WTC11 (cell line): ENCODE measurements around the gene PRR5. TPM values are rescaled to one million over a fixed set of nuclear protein-coding genes. Genes with fewer than 3 reads are reported as not detected.

Experiments used
- ATAC-seq: fragments of 200-7000 bp; cut with Tn5 transposase; 2 replicates; pipeline ENCODE4 v1.10.0; 2021; ENCODE audit warnings: mild to moderate bottlenecking, moderate library complexity
- CTCF ChIA-PET: fragments of 300-600 bp; sonication (Branson Sonifier 250); formaldehyde crosslinking; loops from one replicate; lab custom pipeline; 2021; ENCODE audit warnings: antibody characterized with exemption; lab: Charles Lee
- POLR2A ChIA-PET: fragments of 350-600 bp; sonication (Branson Sonifier 250); formaldehyde crosslinking; loops from one replicate; lab custom pipeline; 2021; ENCODE audit warnings: antibody characterized with exemption; lab: Charles Lee
- DNase-seq: peaks from one replicate; pipeline ENCODE4 v3.0.0; 2021; ENCODE audit warnings: low spot score
- H3K27ac Mint-ChIP-seq: 2 replicates; pipeline ENCODE4 v1.8.0; 2021; ENCODE audit warnings: mixed read lengths
- H3K27me3 Mint-ChIP-seq: 2 replicates; pipeline ENCODE4 v1.8.0; 2021; ENCODE audit warnings: low read depth, mild to moderate bottlenecking, moderate library complexity, mixed read lengths
- H3K36me3 Mint-ChIP-seq: 2 replicates; pipeline ENCODE4 v1.8.0; 2021; ENCODE audit warnings: mixed read lengths
- H3K4me1 Mint-ChIP-seq: 2 replicates; pipeline ENCODE4 v1.8.0; 2022; ENCODE audit warnings: mixed read lengths
- H3K4me3 Mint-ChIP-seq: 2 replicates; pipeline ENCODE4 v1.8.0; 2021; ENCODE audit warnings: mild to moderate bottlenecking, moderate library complexity, mixed read lengths
- H3K9me3 Mint-ChIP-seq: 2 replicates; pipeline ENCODE4 v1.8.0; 2021; ENCODE audit warnings: mixed read lengths
- ATF1 ChIP-seq: sonication (generic); formaldehyde crosslinking; IDR thresholded peaks from 2 replicates; pipeline ENCODE4 v1.8.1; 2023; ENCODE audit warnings: mild to moderate bottlenecking, moderate library complexity, missing genetic modification reagents
- IRF2 ChIP-seq: sonication (generic); formaldehyde crosslinking; IDR thresholded peaks from 2 replicates; pipeline ENCODE4 v1.8.0; 2022; ENCODE audit warnings: low read depth, missing genetic modification reagents, borderline replicate concordance
- JUN ChIP-seq: sonication (generic); formaldehyde crosslinking; IDR thresholded peaks from 2 replicates; pipeline ENCODE4 v1.8.0; 2023; ENCODE audit warnings: mild to moderate bottlenecking, missing genetic modification reagents
- KAT7 ChIP-seq: sonication (generic); formaldehyde crosslinking; IDR thresholded peaks from 2 replicates; pipeline ENCODE4 v1.8.1; 2023; ENCODE audit warnings: missing genetic modification reagents, mild to moderate bottlenecking, borderline replicate concordance
- NR1H2 ChIP-seq: sonication (generic); formaldehyde crosslinking; IDR thresholded peaks from 2 replicates; pipeline ENCODE4 v1.9.0; 2021; ENCODE audit warnings: mild to moderate bottlenecking, moderate library complexity, missing genetic modification reagents
- TEAD1 ChIP-seq: sonication (generic); formaldehyde crosslinking; IDR thresholded peaks from 2 replicates; pipeline ENCODE4 v1.8.0; 2022; ENCODE audit warnings: mild to moderate bottlenecking, missing genetic modification reagents
- ZNF232 ChIP-seq: sonication (generic); formaldehyde crosslinking; IDR thresholded peaks from 2 replicates; pipeline ENCODE4 v1.8.0; 2022; ENCODE audit warnings: mild to moderate bottlenecking, missing genetic modification reagents
- total RNA-seq: library from RNA; stranded (reverse); gene quantifications from 3 replicates; pipeline ENCODE4 v1.2.3, GENCODE V29; 2021
- TF ChIP-seq, protein P1 (sequence below): sonication (generic); formaldehyde crosslinking; IDR thresholded peaks from 2 replicates; pipeline ENCODE4 v1.8.0; 2022; ENCODE audit warnings: missing genetic modification reagents
- TF ChIP-seq, protein P2 (sequence below): sonication (generic); formaldehyde crosslinking; IDR thresholded peaks from 2 replicates; pipeline ENCODE4 v1.8.1; 2023; ENCODE audit warnings: mild to moderate bottlenecking, missing genetic modification reagents, moderate library complexity
- TF ChIP-seq, protein P3 (sequence below): sonication (generic); formaldehyde crosslinking; IDR thresholded peaks from 2 replicates; pipeline ENCODE4 v1.8.0; 2023; ENCODE audit warnings: missing genetic modification reagents, mild to moderate bottlenecking, borderline replicate concordance
- TF ChIP-seq, protein P4 (sequence below): sonication (generic); formaldehyde crosslinking; IDR thresholded peaks from 2 replicates; pipeline ENCODE4 v1.8.0; 2022; ENCODE audit warnings: mild to moderate bottlenecking, missing genetic modification reagents
- TF ChIP-seq, protein P5 (sequence below): sonication (generic); formaldehyde crosslinking; conservative IDR thresholded peaks from 2 replicates; pipeline ENCODE4 v1.8.1; 2022; ENCODE audit warnings: mild to moderate bottlenecking, missing genetic modification reagents
- TF ChIP-seq, protein P6 (sequence below): fragments of 250-450 bp; sonication (Bioruptor Pico); IDR thresholded peaks from 2 replicates; pipeline ENCODE4 v1.8.0; 2021; ENCODE audit warnings: mild to moderate bottlenecking
- TF ChIP-seq, protein P7 (sequence below): sonication (generic); formaldehyde crosslinking; conservative IDR thresholded peaks from 2 replicates; pipeline ENCODE4 v1.8.1; 2023; ENCODE audit warnings: mild to moderate bottlenecking, low read depth, missing genetic modification reagents, moderate library complexity
- TF ChIP-seq, protein P8 (sequence below): fragments of 200-600 bp; IDR thresholded peaks from 2 replicates; pipeline ENCODE4 v1.8.0; 2022; ENCODE audit warnings: antibody characterized with exemption
- TF ChIP-seq, protein P9 (sequence below): sonication (generic); formaldehyde crosslinking; IDR thresholded peaks from 2 replicates; pipeline ENCODE4 v1.8.0; 2022; ENCODE audit warnings: mild to moderate bottlenecking, missing genetic modification reagents

PRR5 gene
- total RNA-seq, 1 experiment from 2014 or later, result 15.6 TPM

DNA sequence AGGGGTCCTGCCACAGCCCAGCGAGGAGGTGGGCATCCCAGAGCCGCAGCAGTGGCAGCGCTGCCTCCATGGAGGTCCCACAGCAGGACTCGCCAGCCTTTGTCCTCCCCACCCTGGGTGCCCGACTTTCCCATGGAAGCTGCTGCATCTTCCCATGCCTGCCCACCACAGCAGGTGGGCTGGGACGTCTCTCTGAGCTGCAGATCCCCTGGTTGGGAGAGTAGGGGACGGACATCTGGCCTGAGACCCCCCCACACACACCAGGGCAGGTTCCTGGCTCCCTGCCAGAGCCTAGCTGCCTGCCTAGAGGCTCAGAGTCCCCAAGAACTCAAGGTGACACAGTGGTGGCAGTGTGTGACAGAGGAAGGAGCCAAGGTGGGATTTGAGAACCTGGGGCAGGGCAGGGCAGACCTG lies 21.5 kb upstream of the PRR5 start (continued):
- TF ChIP-seq, protein P1, sequence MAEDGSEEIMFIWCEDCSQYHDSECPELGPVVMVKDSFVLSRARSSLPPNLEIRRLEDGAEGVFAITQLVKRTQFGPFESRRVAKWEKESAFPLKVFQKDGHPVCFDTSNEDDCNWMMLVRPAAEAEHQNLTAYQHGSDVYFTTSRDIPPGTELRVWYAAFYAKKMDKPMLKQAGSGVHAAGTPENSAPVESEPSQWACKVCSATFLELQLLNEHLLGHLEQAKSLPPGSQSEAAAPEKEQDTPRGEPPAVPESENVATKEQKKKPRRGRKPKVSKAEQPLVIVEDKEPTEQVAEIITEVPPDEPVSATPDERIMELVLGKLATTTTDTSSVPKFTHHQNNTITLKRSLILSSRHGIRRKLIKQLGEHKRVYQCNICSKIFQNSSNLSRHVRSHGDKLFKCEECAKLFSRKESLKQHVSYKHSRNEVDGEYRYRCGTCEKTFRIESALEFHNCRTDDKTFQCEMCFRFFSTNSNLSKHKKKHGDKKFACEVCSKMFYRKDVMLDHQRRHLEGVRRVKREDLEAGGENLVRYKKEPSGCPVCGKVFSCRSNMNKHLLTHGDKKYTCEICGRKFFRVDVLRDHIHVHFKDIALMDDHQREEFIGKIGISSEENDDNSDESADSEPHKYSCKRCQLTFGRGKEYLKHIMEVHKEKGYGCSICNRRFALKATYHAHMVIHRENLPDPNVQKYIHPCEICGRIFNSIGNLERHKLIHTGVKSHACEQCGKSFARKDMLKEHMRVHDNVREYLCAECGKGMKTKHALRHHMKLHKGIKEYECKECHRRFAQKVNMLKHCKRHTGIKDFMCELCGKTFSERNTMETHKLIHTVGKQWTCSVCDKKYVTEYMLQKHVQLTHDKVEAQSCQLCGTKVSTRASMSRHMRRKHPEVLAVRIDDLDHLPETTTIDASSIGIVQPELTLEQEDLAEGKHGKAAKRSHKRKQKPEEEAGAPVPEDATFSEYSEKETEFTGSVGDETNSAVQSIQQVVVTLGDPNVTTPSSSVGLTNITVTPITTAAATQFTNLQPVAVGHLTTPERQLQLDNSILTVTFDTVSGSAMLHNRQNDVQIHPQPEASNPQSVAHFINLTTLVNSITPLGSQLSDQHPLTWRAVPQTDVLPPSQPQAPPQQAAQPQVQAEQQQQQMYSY (CRISPR knock-in tag), result no peak
- TF ChIP-seq, protein P2, sequence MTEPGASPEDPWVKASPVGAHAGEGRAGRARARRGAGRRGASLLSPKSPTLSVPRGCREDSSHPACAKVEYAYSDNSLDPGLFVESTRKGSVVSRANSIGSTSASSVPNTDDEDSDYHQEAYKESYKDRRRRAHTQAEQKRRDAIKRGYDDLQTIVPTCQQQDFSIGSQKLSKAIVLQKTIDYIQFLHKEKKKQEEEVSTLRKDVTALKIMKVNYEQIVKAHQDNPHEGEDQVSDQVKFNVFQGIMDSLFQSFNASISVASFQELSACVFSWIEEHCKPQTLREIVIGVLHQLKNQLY (CRISPR knock-in tag), result no peak
- TF ChIP-seq, protein P3, sequence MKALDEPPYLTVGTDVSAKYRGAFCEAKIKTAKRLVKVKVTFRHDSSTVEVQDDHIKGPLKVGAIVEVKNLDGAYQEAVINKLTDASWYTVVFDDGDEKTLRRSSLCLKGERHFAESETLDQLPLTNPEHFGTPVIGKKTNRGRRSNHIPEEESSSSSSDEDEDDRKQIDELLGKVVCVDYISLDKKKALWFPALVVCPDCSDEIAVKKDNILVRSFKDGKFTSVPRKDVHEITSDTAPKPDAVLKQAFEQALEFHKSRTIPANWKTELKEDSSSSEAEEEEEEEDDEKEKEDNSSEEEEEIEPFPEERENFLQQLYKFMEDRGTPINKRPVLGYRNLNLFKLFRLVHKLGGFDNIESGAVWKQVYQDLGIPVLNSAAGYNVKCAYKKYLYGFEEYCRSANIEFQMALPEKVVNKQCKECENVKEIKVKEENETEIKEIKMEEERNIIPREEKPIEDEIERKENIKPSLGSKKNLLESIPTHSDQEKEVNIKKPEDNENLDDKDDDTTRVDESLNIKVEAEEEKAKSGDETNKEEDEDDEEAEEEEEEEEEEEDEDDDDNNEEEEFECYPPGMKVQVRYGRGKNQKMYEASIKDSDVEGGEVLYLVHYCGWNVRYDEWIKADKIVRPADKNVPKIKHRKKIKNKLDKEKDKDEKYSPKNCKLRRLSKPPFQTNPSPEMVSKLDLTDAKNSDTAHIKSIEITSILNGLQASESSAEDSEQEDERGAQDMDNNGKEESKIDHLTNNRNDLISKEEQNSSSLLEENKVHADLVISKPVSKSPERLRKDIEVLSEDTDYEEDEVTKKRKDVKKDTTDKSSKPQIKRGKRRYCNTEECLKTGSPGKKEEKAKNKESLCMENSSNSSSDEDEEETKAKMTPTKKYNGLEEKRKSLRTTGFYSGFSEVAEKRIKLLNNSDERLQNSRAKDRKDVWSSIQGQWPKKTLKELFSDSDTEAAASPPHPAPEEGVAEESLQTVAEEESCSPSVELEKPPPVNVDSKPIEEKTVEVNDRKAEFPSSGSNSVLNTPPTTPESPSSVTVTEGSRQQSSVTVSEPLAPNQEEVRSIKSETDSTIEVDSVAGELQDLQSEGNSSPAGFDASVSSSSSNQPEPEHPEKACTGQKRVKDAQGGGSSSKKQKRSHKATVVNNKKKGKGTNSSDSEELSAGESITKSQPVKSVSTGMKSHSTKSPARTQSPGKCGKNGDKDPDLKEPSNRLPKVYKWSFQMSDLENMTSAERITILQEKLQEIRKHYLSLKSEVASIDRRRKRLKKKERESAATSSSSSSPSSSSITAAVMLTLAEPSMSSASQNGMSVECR (CRISPR knock-in tag), result no peak
- TF ChIP-seq TEAD1 (CRISPR knock-in tag) (no peak), ATF1 (CRISPR knock-in tag) (no peak)
- TF ChIP-seq, protein P4, sequence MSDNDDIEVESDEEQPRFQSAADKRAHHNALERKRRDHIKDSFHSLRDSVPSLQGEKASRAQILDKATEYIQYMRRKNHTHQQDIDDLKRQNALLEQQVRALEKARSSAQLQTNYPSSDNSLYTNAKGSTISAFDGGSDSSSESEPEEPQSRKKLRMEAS (CRISPR knock-in tag), result no peak

DNA sequence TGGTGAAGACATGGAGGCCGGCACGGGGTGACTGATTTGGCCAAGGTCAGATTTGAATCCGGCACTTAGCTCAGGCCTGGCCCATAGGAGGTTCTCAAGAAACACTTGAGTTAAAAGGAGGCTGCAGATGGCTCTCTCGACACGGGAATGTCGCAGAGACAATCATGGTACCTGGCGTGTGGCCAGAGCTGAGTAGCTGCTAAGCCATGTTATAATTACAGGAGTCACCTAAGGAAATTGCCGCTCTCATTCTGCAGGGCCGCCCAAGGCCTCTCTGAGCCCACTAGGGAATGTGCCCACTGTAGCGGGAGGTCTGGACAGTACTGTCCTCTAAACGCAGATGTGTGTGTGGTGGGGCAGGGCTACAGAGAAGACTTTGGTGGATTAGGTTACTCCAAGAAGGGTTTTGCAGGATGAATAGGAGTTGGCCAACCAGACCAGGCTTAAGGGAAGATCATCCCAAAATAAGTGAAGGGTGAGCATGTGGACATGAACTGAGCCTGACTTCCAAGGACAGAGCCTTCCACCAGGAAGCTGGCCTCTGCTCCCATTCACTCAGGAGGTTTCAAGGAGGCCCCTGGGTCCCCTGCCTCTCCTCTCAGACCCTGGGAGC lies 19.3 kb upstream of the PRR5 start:
- CTCF ChIA-PET, result interaction anchor here (0.9 to 1.3 kb wide), 2 partner anchors 13 to 53 kb away, joined by 3 to 5 read pairs; no protein-coding TSS in a partner anchor
- no peak for DNase-seq
- no peaks in the 10 kb centered on the region for H3K27me3 Mint-ChIP-seq
- peaks cover 10% of the 10 kb centered on the region for H3K4me1 Mint-ChIP-seq
- no peaks in the 10 kb centered on the region for H3K36me3 Mint-ChIP-seq
- TF ChIP-seq, protein P5, sequence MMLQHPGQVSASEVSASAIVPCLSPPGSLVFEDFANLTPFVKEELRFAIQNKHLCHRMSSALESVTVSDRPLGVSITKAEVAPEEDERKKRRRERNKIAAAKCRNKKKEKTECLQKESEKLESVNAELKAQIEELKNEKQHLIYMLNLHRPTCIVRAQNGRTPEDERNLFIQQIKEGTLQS (CRISPR knock-in tag), result no peak
- TF ChIP-seq, all 79 proteins: peak for 0
- Mint-ChIP-seq H3K4me3 (no peak overlapping the region), H3K9me3 (no peaks in the 10 kb centered on the region), H3K27ac (no peak overlapping the region)
- ATAC-seq, result no peak
- POLR2A ChIA-PET, result no interaction called here

DNA sequence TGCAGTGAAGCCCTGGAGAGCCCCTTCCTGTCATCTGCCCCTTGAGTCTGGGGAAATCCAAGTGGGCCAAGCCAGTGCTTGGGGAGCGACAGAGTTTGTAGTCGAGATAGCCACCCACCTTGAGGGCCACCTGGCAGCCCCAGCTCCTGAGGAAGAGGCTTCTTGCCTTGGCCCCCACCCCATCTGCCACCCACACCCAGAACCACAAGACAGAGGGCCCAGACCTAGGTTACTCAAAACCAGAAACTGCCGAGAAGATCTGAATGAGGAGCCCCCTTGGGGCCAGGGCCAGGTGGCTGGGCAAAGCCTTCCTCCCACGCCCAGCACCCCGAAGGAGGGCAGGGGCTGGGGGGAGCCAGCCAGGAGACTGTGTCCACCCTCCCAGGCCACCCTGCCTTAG lies 18.8 kb upstream of the PRR5 start:
- no peaks in the 10 kb centered on the region for H3K27me3 Mint-ChIP-seq
- no peak overlapping the region for H3K27ac Mint-ChIP-seq
- no peak overlapping the region for H3K4me3 Mint-ChIP-seq
- ATAC-seq, result no peak
- H3K9me3 Mint-ChIP-seq, result no peaks in the 10 kb centered on the region
- CTCF ChIA-PET, result interaction anchor here (1.3 kb wide), 1 partner anchor 14 kb away, joined by 5 read pairs; no protein-coding TSS in a partner anchor
- DNase-seq, result no peak
- peaks cover 10% of the 10 kb centered on the region for H3K4me1 Mint-ChIP-seq
- POLR2A ChIA-PET, result no interaction called here
- H3K36me3 Mint-ChIP-seq, result no peaks in the 10 kb centered on the region
- TF ChIP-seq NR1H2 (CRISPR knock-in tag) (no peak), ZNF232 (CRISPR knock-in tag) (no peak), JUN (CRISPR knock-in tag) (no peak), KAT7 (CRISPR knock-in tag) (no peak), IRF2 (CRISPR knock-in tag) (no peak)
- TF ChIP-seq, protein P6, sequence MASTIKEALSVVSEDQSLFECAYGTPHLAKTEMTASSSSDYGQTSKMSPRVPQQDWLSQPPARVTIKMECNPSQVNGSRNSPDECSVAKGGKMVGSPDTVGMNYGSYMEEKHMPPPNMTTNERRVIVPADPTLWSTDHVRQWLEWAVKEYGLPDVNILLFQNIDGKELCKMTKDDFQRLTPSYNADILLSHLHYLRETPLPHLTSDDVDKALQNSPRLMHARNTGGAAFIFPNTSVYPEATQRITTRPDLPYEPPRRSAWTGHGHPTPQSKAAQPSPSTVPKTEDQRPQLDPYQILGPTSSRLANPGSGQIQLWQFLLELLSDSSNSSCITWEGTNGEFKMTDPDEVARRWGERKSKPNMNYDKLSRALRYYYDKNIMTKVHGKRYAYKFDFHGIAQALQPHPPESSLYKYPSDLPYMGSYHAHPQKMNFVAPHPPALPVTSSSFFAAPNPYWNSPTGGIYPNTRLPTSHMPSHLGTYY, result no peak
- TF ChIP-seq, protein P7, sequence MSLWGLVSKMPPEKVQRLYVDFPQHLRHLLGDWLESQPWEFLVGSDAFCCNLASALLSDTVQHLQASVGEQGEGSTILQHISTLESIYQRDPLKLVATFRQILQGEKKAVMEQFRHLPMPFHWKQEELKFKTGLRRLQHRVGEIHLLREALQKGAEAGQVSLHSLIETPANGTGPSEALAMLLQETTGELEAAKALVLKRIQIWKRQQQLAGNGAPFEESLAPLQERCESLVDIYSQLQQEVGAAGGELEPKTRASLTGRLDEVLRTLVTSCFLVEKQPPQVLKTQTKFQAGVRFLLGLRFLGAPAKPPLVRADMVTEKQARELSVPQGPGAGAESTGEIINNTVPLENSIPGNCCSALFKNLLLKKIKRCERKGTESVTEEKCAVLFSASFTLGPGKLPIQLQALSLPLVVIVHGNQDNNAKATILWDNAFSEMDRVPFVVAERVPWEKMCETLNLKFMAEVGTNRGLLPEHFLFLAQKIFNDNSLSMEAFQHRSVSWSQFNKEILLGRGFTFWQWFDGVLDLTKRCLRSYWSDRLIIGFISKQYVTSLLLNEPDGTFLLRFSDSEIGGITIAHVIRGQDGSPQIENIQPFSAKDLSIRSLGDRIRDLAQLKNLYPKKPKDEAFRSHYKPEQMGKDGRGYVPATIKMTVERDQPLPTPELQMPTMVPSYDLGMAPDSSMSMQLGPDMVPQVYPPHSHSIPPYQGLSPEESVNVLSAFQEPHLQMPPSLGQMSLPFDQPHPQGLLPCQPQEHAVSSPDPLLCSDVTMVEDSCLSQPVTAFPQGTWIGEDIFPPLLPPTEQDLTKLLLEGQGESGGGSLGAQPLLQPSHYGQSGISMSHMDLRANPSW, result no peak
- TF ChIP-seq, protein P8, sequence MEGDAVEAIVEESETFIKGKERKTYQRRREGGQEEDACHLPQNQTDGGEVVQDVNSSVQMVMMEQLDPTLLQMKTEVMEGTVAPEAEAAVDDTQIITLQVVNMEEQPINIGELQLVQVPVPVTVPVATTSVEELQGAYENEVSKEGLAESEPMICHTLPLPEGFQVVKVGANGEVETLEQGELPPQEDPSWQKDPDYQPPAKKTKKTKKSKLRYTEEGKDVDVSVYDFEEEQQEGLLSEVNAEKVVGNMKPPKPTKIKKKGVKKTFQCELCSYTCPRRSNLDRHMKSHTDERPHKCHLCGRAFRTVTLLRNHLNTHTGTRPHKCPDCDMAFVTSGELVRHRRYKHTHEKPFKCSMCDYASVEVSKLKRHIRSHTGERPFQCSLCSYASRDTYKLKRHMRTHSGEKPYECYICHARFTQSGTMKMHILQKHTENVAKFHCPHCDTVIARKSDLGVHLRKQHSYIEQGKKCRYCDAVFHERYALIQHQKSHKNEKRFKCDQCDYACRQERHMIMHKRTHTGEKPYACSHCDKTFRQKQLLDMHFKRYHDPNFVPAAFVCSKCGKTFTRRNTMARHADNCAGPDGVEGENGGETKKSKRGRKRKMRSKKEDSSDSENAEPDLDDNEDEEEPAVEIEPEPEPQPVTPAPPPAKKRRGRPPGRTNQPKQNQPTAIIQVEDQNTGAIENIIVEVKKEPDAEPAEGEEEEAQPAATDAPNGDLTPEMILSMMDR, result no peak
- TF ChIP-seq, protein P9, sequence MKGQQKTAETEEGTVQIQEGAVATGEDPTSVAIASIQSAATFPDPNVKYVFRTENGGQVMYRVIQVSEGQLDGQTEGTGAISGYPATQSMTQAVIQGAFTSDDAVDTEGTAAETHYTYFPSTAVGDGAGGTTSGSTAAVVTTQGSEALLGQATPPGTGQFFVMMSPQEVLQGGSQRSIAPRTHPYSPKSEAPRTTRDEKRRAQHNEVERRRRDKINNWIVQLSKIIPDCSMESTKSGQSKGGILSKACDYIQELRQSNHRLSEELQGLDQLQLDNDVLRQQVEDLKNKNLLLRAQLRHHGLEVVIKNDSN (CRISPR knock-in tag), result no peak
